Stimulated activated CD4-positive, alpha-beta T cell treated with anti-CD3 and anti-CD28 coated beads, Interleukin-2, amount 100 ng/mL, for 24 hours (primary cell): Measurements from ENCODE around the gene ATP13A4.

Source experiments
- DNase-seq, 2 donors: peaks; one replicate each; pipeline ENCODE4 v3.0.0-alpha.2; 2020

The ATP13A4 gene

DNA sequence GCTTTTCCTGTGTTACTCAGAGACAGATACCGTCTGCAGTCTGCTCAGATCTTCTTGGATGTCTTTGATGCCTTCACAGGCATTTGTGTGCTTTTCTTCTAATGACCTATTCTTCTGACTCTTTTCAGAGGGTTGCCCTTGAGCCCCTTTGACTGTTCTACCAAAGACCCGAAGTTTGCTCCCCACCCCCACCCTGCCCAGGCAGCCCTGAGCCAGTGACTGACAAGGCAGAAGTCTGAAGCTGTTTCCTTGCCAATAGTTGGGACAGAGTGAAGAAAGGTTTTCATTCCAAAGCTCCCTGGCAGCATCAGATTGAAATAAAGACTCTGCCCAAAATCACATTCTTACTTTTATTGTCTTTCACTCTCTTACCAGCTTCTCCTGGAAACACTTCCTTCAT is 167.1 kb downstream of the ATP13A4 start:
- DNase-seq = no peak

DNA sequence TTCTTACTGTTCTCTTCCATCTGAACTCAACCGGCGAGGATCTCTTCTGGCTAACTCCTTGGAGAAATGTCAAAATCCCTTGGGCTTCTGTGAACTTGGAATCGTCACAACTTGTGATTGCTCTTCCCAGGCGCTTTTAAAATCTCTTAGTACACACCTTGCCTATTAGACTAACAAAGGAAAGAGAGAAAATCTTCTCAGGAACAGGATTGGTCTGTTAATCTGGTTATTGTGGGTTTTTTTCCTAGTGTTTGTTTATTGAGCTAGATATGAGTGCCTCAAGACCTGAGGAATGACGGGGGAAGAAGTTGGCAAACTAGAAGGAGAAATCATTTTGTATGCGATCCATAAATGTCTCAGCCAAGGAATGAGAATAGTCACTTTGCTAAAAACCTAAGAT is 176.0 kb downstream of the ATP13A4 start, which contains the start of gene ATP13A5:
Gene ATP13A5, minus strand, starts transcription at position 48 of the 400 bp plus-strand sequence. Its CDS starts 28 bp downstream, at position 20.
- no peak for DNase-seq

DNA sequence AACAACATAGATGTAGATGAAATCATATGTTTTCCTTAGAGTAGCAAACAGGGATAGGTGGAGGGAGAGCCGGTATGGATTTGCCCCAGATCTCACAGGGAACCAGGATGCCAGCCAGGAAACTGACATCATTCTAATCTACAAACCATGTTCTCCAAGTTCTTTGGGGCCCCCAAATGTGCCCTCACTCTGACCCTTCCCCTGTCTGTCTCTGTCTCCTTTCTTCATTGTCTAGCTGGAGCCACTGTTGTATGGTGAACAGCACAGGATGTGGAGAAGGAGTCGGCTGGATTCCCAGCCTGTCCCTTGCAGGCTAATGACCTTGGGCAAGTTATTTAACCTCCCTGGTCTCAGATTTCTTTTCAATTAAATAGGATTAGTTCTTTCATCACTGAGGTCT is 177.1 kb downstream of the ATP13A4 start:
- no peak for DNase-seq

DNA sequence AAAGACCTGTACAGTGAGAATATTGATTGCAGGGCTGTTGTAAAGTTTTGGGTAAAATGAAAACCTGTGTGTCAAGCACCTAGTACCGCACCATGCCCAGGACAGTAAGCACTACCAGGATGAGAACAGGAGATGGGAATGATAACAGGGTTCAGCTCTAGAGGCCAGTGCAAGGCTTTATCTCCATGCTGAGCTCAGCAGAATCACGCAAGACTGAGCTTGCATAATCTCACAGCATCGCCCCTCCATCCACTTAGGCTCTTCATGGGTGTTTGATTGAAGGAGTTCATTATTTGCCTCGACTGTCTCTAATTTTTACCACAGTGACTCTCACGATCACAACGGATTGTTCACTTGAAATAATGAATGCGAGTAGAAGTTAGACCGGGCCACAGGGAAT is 179.1 kb downstream of the ATP13A4 start:
- no peak for DNase-seq

DNA sequence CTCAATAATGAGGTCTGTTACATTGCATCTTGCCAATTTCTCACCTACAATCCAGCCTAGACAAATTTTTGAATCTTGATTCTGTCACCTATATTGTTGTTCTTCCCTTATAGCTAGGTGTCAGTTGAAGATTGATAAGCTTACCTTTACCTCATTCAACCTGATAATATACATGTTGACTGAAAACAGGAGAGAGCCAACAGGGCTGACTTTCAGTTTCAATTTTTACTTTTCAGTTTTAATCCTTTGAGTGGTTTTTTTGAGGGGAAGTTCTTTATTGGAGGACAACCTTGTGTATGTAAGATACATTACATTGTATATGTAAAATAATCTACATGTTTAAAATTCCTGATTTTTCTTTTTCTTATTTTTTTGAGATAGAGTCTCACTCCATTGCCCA is 181.9 kb downstream of the ATP13A4 start:
- no peak for DNase-seq

DNA sequence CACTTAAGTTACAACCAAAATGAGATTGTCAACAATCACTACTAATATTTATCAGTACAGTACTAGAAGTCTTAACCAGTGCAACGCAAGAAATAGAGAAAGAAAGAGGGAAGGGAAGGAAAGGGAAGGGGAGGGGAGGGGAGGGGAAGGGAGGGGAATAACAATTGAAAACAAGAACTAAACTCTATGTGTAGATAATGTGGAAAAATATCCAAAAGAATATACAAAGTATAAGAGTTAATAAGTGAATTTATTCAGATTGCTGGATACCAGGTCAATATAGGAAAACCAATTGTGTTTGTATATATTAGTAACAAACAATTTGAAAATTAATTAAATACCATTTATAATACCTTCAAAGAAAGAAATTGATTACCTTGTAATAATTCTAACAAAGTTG is 186.8 kb downstream of the ATP13A4 start:
- DNase-seq = no peak

DNA sequence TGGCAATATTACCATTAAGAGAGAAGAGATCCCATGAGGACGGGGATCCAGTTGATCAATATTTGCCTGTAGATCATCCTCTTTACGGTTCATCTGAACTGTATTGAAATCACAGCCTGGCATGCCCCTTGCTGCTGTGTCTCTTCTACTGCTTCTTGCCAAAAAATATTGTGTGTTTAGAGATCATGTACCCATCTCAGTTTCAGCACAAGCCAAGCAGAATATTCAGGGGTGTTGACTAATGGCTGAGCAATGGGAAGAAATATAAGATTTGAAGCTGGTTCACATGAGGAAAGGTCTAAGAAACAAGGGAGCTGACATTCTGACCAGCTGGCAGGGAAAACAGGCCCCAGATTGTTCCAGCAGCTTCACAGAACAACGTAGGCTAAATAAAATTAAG is 197.4 kb downstream of the ATP13A4 start:
- no peak for DNase-seq

DNA sequence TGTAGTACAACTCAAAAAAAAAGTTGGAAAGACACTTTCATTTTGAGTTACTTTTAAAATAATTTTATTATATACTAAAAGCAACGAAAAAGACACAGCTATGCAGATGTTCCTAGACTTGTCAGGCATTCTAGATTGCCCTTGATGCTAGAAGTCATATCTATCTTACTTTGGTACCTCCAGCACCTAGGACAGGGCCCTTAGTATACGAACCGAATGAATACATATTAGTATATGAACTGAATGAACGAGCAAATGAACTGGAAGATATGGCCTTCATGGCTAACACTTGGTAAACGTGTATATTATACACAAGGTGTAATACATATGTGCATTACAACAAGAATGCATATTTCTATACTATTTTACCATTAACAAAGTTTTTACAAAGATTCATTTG is 200.3 kb downstream of the ATP13A4 start:
- DNase-seq = no peak
